Liver (tissue), 3 donors: ENCODE measurements around the gene MSH4.

Experiments
- EGR1 ChIP-seq, 2 donors: IDR thresholded peaks; 2 replicates each; pipeline ENCODE4 v1.6.1; 2016 to 2018; ENCODE audit warnings: antibody characterized with exemption in 2 of 2, low read depth in 2 of 2
- FOXA2 ChIP-seq: IDR thresholded peaks from 2 replicates; pipeline ENCODE4 v1.6.1; 2016; ENCODE audit warnings: antibody characterized with exemption
- HNF4G ChIP-seq: IDR thresholded peaks from 2 replicates; pipeline ENCODE4 v1.6.1; 2016; ENCODE audit warnings: antibody characterized with exemption
- JUND ChIP-seq, 2 donors: IDR thresholded peaks; 2 replicates each; pipeline ENCODE4 v1.6.1; 2016; ENCODE audit warnings: antibody characterized with exemption in 2 of 2
- MAX ChIP-seq: IDR thresholded peaks from 2 replicates; pipeline ENCODE4 v1.6.1; 2016; ENCODE audit warnings: antibody characterized with exemption
- REST ChIP-seq: IDR thresholded peaks from 2 replicates; pipeline ENCODE4 v1.6.1; 2016; ENCODE audit warnings: antibody characterized with exemption, mild to moderate bottlenecking
- RXRA ChIP-seq, 2 donors: IDR thresholded peaks; 2 replicates each; pipeline ENCODE4 v1.6.1; 2017 to 2018; ENCODE audit warnings: antibody characterized with exemption in 2 of 2, mild to moderate bottlenecking in 1 of 2
- TAF1 ChIP-seq: conservative IDR thresholded peaks from 2 replicates; pipeline ENCODE4 v1.6.1; 2016; ENCODE audit warnings: antibody characterized with exemption, mild to moderate bottlenecking
- YY1 ChIP-seq: IDR thresholded peaks from 2 replicates; pipeline ENCODE4 v1.6.1; 2016; ENCODE audit warnings: antibody characterized with exemption, mild to moderate bottlenecking
- TF ChIP-seq, protein P1 (sequence below): fragments of 150-350 bp; IDR thresholded peaks from 2 replicates; pipeline ENCODE4 v1.5.1; 2017; ENCODE audit warnings: improper control_type of control experiment, low read depth, low read length; ENCODE audit not compliant: missing input control
- TF ChIP-seq, protein P2 (sequence below): IDR thresholded peaks from 2 replicates; pipeline ENCODE4 v1.6.1; 2016; ENCODE audit warnings: antibody characterized with exemption
- donor health status: healthy.
- donor health status: healthy.

DNA sequence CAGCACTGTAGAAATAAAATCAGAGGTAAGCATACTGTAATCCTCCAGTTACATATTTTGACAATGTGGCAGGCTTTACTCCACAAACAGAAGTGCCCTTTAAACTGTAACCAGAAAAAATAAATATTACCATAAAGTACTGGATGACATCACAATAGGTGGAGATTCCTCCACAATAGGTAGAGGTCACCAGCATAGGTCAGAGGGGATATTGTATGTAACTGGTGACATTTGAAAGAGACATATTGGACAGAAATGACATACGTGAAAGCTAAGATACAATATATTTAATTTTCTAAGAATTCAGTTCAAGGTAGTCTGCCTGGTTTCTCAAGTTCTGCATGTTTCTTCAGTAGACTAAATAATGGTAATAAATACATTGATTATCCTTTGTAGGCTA lies 135.6 kb downstream of the MSH4 start, which contains the start of gene ASB17:
- TF ChIP-seq, protein P1, sequence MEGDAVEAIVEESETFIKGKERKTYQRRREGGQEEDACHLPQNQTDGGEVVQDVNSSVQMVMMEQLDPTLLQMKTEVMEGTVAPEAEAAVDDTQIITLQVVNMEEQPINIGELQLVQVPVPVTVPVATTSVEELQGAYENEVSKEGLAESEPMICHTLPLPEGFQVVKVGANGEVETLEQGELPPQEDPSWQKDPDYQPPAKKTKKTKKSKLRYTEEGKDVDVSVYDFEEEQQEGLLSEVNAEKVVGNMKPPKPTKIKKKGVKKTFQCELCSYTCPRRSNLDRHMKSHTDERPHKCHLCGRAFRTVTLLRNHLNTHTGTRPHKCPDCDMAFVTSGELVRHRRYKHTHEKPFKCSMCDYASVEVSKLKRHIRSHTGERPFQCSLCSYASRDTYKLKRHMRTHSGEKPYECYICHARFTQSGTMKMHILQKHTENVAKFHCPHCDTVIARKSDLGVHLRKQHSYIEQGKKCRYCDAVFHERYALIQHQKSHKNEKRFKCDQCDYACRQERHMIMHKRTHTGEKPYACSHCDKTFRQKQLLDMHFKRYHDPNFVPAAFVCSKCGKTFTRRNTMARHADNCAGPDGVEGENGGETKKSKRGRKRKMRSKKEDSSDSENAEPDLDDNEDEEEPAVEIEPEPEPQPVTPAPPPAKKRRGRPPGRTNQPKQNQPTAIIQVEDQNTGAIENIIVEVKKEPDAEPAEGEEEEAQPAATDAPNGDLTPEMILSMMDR: no peak
- TF ChIP-seq EGR1 (IDR thresholded peaks at IDR 0.05; ENCODE audit: low read depth in 2 of 2) (no peak), TAF1 (no peak), REST (no peak), MAX (no peak), JUND (IDR thresholded peaks at IDR 0.05) (no peak), FOXA2 (no peak), HNF4G (no peak), RXRA (IDR thresholded peaks at IDR 0.05) (no peak), YY1 (no peak)
- TF ChIP-seq, protein P2, sequence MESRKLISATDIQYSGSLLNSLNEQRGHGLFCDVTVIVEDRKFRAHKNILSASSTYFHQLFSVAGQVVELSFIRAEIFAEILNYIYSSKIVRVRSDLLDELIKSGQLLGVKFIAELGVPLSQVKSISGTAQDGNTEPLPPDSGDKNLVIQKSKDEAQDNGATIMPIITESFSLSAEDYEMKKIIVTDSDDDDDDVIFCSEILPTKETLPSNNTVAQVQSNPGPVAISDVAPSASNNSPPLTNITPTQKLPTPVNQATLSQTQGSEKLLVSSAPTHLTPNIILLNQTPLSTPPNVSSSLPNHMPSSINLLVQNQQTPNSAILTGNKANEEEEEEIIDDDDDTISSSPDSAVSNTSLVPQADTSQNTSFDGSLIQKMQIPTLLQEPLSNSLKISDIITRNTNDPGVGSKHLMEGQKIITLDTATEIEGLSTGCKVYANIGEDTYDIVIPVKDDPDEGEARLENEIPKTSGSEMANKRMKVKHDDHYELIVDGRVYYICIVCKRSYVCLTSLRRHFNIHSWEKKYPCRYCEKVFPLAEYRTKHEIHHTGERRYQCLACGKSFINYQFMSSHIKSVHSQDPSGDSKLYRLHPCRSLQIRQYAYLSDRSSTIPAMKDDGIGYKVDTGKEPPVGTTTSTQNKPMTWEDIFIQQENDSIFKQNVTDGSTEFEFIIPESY: no peak
